Cardiac muscle cell (in vitro differentiated cells and primary cell): ENCODE data around the gene OSTN. TPM values are rescaled to one million over a fixed set of nuclear protein-coding genes. Genes with fewer than 3 reads are reported as not detected.

Experiments
- DNase-seq, 2 donors: peaks; one replicate each; pipeline versions ENCODE4 v3.0.0 to v3.0.0-alpha.2; 2010 to 2017; ENCODE audit warnings: low read depth in 1 of 2, low spot score in 1 of 2
- H3K27ac ChIP-seq: fragments of 200-600 bp; sonication (generic); 2 replicates; pipeline ENCODE4 v1.5.1; 2016
- H3K27me3 ChIP-seq: fragments of 200-600 bp; sonication (generic); 2 replicates; pipeline ENCODE4 v1.6.0; 2016; ENCODE audit warnings: control low read depth
- H3K36me3 ChIP-seq: fragments of 200-600 bp; sonication (generic); 2 replicates; pipeline ENCODE4 v1.5.1; 2016; ENCODE audit warnings: control low read depth
- H3K4me1 ChIP-seq: fragments of 200-600 bp; sonication (generic); 2 replicates; pipeline ENCODE4 v1.8.1; 2017; ENCODE audit warnings: low read depth, mild to moderate bottlenecking, mixed run types
- H3K4me3 ChIP-seq: fragments of 200-600 bp; sonication (generic); 2 replicates; pipeline ENCODE4 v1.5.1; 2016; ENCODE audit warnings: mild to moderate bottlenecking
- H3K9me3 ChIP-seq: fragments of 200-600 bp; sonication (generic); 2 replicates; pipeline ENCODE4 v1.5.1; 2017; ENCODE audit warnings: low read depth, mild to moderate bottlenecking, control low read depth
- CTCF ChIP-seq: IDR thresholded peaks from 2 replicates; pipeline ENCODE4 v1.5.1; 2012; ENCODE audit warnings: low read depth, mild to moderate bottlenecking, low read length
- polyA plus RNA-seq: library from polyadenylated mRNA; unstranded; fragments of >200 nt; fragmentation: Nextera tagmentation; extraction: Ambion mirVana; gene quantifications from 2 replicates; pipeline ENCODE4 v1.2.1, GENCODE V29; 2016
- total RNA-seq: library from RNA; depleted of rRNA; stranded (reverse); fragments of >200 nt; gene quantifications from 2 replicates; pipeline ENCODE4 v1.2.3, GENCODE V29; 2016

Gene OSTN
- total and polyA plus RNA-seq, 2 experiments from 2014 or later = 0.06 TPM; not detected in 1

GRCh38 chr3:191282251-191283185 lies 83.5 kb downstream of the OSTN start:
- TF ChIP-seq CTCF = no peak
- no peak overlapping the region for H3K4me3 ChIP-seq
- no peaks in the 10 kb centered on the region for H3K4me1 ChIP-seq
- no peak overlapping the region for H3K27ac ChIP-seq
- H3K9me3 ChIP-seq = no peaks in the 10 kb centered on the region
- H3K36me3 ChIP-seq = no peaks in the 10 kb centered on the region
- H3K27me3 ChIP-seq = no peaks in the 10 kb centered on the region
- no peak for DNase-seq

DNA sequence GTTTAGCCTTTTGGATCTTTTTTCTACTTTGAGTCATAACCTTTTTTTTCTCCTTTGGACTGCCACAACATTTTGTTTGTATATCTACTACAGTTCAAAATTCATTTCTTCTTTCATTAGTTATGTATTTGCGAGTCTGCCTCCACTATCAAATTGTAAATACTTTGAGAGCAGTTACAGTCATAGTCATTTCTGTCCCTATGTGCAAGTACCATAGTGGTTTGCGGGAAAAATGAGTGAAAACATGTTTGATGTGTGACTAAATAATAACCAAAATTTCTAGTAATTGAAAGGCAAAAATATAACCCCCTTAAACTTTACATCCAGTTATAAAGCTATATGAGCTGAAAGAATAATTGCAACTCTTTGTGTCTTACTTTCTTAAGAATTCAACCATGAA lies 84.4 kb downstream of the OSTN start:
- H3K4me3 ChIP-seq = no peak overlapping the region
- H3K9me3 ChIP-seq = no peaks in the 10 kb centered on the region
- TF ChIP-seq CTCF = no peak
- no peaks in the 10 kb centered on the region for H3K36me3 ChIP-seq
- H3K27ac ChIP-seq = no peak overlapping the region
- no peaks in the 10 kb centered on the region for H3K27me3 ChIP-seq
- no peak for DNase-seq
- H3K4me1 ChIP-seq = no peaks in the 10 kb centered on the region

DNA sequence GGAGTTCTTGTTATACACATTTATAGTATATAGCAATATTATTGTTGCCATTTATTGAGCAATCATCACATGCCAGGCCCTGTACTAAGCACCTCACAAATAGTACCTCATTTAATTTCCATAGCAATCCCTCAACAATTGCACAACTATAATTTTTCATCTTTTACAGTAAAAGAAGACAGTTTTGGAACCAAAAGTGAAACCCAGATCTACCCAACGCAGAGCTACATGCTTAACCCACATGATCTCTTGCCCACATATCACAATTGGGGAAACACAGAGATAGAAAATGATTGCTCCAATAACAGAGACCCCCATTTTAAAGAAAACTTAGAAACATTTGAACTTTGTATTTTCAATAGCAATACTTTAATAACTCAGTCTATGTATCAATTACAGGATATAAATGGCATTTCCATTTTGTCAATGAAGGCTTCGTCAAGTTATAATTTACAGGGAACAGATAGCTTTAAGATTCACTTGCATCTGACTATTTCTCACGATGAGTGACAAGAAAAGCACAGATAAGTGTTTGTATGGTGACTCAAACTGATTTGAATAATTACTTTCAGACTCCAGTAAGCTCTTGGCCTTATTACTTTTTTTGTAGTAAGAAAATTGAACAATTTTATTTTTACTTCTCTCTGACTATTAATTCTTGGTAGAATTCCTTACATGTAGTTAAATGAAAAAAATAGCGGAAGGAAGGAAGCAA lies 91.4 kb downstream of the OSTN start:
- Histone ChIP-seq H3K4me1 (no peaks in the 10 kb centered on the region), H3K27ac (no peak overlapping the region), H3K4me3 (no peak overlapping the region), H3K9me3 (no peaks in the 10 kb centered on the region), H3K27me3 (no peaks in the 10 kb centered on the region), H3K36me3 (no peaks in the 10 kb centered on the region)
- DNase-seq = peak in 1 of 2 donors; percentile 7
- no peak for TF ChIP-seq CTCF

DNA sequence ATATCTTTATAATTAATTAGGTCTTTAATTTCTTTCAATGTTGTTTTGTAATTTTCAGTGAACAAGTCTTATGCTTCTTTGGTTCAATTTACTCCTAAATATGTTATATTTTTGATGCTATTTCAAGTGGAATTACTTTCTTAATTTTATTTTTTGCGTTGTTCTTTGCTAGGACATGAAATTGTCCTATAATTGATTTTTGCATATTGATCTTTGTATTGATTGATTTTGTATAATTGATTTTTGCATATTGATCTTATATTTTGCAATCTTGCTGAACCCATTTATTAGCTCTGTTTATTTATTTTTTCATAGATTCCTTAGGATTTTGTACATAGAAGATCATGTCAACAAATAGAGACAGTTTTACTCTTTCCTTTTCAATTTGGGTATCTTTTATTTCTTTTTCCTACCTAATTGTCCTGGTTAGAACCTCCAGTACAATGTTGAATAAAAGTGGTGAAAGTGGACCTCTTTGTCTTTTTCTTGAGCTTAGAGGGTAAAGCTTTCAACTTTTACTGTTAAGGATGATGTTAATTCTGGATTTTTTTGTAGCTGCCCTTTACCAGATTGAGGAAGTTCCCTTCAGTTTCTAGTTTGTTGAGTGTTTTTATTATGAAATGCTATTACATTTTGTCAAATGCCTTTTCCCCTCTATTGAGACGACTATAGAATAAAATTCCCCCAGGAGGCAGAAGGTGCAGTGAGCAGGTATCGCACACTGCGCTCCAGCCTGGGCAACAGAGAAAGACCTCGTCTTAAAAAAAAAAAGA lies 93.4 kb downstream of the OSTN start:
- Histone ChIP-seq H3K9me3 (no peaks in the 10 kb centered on the region), H3K27me3 (no peaks in the 10 kb centered on the region), H3K4me1 (no peaks in the 10 kb centered on the region), H3K4me3 (no peak overlapping the region), H3K36me3 (no peaks in the 10 kb centered on the region), H3K27ac (no peak overlapping the region)
- DNase-seq = no peak
- no peak for TF ChIP-seq CTCF

GRCh38 chr3:191294291-191294690 lies 95.2 kb downstream of the OSTN start:
- Histone ChIP-seq H3K36me3 (no peaks in the 10 kb centered on the region), H3K4me3 (no peak overlapping the region), H3K27me3 (no peaks in the 10 kb centered on the region), H3K27ac (no peak overlapping the region), H3K9me3 (no peaks in the 10 kb centered on the region), H3K4me1 (no peaks in the 10 kb centered on the region)
- no peak for TF ChIP-seq CTCF
- DNase-seq = no peak
